M059J (cell line): ENCODE data around the gene IFT27. TPM values are rescaled to one million over a fixed set of nuclear protein-coding genes. Genes with fewer than 3 reads are reported as not detected.

Experiments
- DNase-seq: peaks from one replicate; pipeline ENCODE4 v3.0.0-alpha.2; 2012; ENCODE audit warnings: low read depth
- total RNA-seq: library from RNA; depleted of rRNA; stranded (reverse); fragments of >200 nt; shearing (Covaris generic); gene quantifications from 2 replicates; pipeline ENCODE4 v1.2.3, GENCODE V29; 2014; rRNA removed

The IFT27 gene, protein sequence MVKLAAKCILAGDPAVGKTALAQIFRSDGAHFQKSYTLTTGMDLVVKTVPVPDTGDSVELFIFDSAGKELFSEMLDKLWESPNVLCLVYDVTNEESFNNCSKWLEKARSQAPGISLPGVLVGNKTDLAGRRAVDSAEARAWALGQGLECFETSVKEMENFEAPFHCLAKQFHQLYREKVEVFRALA
- 14.9 and 19.7 TPM in 2 replicates for total RNA-seq

- DNase-seq, result peak; percentile 99
Measured at GRCh38 chr22:36775964-36776669, at the start of gene IFT27. Gene IFT27, minus strand, starts transcription at chr22:36776119. Its CDS starts 412 bp downstream, at chr22:36775707.

DNA sequence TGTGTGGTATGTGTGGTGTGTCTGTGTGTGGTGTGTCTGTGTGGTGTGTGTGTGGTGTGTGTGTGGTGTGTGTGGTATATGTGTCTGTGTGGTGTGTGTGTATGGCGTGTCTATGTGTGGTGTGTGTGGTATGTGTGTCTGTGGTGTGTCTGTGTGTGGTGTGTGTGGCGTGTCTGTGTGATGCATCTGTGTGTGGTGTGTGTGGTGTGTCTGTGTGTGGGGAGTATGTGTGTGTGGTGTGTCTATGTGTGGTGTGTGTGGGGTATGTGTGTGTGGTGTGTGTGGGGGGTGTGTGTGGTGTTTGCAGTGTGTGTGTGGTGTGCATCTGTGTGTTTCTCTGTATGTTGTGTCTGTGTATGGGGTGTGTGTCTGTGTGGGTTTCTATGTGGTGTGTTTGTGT is 48.7 kb upstream of the IFT27 start:
- DNase-seq, result no peak

DNA sequence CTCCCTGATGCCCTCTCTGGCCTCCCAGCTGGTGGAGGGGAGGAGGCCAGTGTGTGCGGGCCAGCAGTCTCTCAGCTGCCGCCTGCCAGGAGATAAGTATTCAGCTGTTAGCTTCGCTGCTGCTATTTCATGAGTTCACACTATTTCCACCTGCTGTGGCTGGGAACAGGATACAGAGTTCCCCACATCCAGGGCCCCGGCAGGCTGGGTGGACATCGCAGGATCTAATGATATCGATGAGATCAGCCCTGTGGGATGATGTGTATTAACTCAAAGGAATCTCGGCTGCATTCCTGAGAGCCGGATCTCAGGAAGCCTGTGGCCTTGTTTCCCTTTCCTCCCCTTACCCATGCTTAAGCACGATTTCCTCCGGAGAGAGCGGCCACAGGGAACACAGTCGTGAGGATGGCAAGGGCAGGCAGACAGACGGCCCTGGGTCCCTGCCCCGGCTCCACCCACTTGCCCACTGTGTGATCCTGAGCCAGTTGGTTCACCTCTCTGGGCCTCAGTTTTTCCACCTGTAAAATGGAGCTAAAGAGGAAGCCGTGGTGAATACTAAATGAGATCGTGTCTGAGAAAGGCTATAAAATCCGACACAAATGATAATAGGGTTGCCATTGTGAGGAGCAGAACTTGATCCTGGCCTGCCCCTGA is 47.4 kb upstream of the IFT27 start:
- no peak for DNase-seq

DNA sequence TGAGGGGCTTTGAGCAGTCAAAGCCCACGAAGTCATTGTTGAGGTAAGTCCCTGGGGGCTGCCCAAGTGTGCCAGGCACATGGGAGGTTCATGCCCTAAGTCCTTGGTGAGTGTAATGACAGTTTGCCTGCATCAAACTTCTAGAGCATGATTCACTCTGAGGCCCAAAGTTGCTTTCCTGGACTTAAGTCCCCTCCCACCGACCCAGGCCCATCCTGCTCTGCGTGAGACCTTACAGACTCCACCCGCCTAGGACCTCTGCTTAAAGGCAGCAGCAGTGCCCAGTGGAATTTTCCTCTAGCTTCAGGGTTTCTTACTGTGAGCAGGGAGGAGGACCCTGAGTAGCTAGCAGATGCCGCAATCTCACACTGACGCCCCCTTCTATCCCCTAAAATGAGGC is 46.7 kb upstream of the IFT27 start:
- DNase-seq, result no peak

DNA sequence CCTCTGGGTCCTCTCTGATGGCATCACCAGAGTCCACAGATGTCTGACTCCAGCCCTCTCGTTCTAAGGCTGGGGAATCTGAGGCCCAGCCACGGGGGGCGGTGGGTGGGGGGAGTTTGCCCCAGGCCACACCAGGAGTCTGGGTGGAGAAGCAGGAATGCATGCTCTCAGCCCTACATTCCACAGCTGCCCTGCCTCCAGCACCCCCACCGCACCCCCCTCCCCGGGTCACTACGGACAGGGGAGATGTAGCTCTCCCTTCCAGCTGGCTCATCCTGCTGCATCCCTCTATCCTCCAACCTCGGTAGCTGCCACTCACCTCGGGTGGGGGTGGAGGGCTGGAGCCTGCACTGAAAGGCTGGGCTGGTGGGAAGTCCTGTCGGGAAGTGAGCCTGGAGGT is 43.2 kb upstream of the IFT27 start:
- no peak for DNase-seq

DNA sequence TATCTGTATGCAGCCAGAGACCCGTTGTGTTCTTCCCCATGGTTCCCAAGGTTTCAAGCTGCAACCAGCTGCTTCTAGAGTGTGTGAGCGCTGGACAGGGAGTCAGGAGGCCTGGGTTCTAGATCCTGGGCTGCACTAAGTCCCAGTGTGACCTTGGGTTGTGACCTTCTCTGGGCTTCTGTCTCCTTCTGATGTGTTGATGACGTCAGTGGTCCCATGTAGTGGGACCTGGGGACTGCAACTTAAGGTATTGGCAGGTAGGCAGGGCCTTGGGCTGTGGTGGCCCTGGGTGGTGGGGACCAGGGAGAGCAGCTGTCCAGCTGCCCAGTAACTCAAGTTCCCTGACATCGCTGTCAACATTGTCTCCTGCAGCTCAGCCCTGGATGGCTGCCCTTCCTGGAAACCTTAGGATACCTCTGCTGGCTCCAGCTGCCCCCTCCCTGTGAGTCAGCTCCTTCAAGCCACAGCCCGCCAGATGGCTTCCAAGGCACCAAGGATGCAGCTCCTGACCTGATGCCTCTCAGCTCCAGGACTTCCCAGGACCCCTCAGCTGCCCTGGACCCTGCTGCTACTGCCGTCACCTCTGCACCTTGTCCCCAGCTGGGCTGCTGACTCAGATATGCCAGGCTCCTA is 42.2 kb upstream of the IFT27 start:
- peak; percentile 46 for DNase-seq

- DNase-seq, result no peak
Measured at GRCh38 chr22:36817525-36817848, 41.6 kb upstream of the IFT27 start.

DNA sequence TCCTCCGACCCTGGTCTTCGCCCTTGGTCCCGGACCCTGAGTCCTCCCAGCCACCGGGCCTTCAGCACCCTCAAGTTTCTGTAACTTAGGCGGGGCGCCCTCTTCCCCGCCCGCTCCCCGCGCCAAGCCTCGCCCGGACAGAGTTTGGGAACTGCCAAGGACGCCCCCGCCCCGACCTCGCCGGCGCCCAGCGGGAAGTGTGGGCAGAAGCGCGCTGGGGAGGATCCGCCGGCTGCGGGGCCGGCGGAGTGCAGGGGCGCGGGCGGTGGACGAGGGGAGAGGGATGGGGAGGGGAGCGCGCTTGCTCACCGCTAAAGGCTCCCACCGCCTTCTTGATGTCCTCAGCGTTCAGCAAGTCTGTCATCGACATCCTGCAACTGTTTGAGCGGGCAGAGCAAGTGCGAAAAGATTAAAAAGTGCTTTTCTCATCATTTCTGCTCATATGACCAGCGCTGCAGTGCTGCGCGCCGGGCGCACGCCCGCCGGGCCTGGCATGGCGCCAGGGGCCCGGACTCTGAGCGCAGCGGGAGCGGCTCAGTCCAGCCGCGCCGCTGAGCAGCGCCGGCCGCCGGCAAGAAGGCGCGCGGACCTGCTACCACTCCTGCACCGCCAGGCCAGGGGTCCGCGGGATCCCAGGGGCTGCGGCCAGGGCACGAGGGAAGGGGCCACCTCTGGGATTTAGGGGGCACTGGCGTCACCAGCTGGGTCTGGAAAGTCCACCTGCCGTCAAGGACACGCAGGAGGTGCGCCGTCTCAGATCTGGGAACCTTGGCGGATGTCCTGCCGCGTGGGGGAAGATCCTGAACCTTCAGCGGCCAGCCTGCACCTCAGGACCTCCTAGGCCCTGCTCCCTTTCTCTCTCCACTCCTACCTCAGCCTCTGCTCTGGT is 41.0 kb upstream of the IFT27 start, which contains the start of gene PVALB:
TSS of gene PVALB (minus strand) at position 400 of the 889 bp plus-strand sequence. CDS start at position 370, 30 bp downstream.
- DNase-seq, result peak; percentile 9

- DNase-seq, result no peak
Measured at GRCh38 chr22:36816339-36816635, 40.4 kb upstream of the IFT27 start.

DNA sequence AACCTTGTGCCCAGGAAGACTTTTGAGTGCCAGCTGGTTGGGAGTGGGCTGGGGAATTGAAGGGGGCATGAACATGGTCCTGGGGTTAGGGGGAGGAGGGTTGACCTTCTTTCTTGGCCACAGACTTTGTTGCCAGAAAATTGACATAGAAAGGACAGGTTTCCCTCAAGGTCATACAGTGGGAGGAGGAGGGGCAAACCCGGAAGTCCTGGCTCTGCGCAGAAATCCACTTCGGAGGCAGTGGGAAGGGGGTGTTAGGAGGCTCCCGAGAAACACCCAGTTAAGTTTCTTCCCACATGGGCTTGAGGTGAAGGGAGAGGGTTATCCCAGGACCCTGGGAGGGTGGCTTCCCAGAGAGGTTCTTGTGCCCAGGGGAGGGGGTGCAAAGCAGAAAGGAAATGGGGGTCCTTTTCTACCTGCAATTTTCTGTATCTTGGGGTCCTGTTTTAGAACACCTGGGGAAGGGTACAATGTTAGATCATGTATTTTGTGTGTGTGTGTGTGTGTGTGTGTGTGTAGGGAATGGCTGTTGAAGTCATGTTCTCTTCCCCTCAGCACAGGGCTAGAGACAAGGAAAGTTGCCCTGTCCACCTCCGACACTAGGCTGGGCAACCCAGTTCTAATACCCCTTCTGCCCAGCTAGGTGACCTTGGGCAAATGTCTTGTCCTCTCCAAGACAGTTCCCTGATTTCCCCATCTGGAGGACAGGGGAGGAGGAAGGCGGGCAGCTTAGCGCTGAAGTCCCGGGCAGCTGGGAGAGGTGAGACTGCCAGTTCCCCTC is 39.8 kb upstream of the IFT27 start:
- no peak for DNase-seq

DNA sequence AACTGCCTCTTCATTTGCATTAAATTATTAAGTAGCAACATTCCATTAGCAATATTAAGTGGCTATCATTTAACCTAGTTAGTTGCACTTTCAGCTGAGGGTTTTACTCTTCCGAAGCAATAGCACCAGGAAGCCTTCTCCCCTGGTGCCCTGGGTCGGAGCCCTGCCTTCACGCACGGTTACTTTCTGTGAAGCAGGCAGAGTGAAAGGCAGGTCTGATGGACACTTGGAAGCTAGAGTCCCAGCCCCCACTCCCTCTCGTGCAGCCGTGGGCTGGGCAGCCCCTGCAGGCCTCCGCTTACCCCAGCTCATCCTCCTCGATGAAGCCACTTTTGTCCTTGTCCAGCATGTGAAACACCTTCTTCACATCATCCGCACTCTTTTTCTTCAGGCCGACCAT is 38.9 kb upstream of the IFT27 start:
- no peak for DNase-seq

- no peak for DNase-seq
Measured at GRCh38 chr22:36811094-36811800, 35.3 kb upstream of the IFT27 start.

DNA sequence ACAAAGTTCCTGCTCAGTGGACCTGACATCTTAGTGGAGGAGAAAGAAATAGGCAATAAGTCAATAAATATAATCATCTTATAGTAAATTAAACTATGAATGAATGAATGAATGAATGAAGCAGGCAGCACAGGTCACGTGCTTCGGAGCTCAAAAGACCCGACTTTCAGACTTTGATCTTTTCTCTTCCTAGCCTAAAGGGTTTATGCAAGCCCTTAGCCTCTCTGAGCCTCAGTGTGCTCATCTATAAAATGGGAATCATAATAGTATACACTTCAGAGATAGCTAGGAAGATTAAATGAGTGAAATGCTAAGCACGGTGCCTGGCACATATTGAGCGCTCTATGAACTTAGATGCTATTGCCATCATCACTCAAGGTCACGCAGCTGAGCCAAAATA is 33.4 kb upstream of the IFT27 start:
- DNase-seq, result no peak

DNA sequence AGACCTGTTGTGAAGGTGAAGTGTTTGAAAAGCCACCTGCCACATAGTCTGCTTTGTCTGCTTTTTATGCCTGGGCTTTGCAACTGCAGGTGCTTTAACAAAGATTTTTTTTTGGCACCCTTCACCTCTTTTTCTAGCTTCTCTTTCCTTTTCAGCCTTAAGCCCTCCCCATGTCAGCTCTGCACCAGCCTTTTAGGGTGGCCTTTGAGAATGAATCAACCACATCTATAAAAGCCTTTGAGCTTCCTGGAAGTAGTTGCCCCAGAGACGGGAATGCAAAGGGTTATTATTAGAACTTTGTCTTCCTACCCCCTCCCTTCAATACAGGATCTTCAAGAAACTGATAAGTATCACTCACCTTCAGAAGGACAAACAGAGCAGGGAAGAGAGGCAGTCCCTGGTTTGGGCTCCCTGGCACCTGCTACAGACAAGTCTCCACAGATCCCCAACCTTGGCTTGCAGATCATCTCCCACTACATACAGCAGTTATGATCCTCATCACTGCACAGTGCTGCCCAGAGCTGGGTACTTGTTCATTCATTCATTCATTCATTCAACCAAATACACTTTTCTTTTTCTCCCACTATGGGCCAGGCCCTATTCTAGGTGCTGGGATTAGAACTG is 32.9 kb upstream of the IFT27 start:
- no peak for DNase-seq

DNA sequence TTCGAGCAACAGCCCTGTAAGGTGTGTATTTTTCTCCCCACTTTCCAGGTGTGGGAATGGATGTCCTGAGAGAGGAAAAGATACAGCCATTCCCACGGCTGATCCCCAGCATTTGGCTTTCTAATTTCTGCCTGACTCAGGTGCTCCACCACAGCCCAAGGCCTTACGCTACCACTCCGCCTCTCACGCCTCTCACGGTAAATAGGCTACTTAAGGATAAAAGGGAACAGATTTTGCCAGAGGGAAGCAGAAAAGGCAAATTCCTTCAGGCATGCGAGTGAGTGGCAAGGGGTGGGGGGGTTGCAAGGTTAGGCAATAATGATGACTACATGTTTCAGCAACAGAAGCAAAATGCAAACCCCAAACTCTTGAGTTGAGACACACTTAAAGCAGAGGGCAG is 31.7 kb upstream of the IFT27 start:
- no peak for DNase-seq

GRCh38 chr22:36806835-36807234 is 30.9 kb upstream of the IFT27 start:
- no peak for DNase-seq

- DNase-seq, result no peak
Measured at GRCh38 chr22:36803358-36803757, 27.4 kb upstream of the IFT27 start.

DNA sequence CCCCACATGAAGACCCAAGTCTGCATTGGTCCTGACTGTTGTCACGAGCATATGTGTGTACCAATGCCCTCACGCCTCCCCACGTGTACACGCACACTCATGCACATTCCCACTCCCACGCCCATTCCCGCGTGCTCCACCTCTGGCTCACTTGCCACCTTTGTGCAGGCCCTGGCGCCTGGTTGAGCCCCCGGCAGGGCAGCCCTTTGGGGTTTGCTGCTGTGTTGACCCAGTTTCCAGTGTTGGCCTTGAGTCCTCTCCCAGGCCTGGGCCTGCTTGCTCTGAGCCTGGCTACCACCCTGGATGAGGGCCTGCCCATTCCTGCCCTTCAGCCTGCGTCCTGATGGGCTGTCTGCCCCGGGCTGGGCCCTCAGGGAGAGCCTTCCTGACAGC is 22.8 kb upstream of the IFT27 start:
- DNase-seq, result no peak

GRCh38 chr22:36797911-36798673 is 22.2 kb upstream of the IFT27 start:
- no peak for DNase-seq
